Measurements from ENCODE around the gene BGN.

BGN gene

GRCh38 chrX:153457827-153458466 lies 36.8 kb upstream of the BGN start:
- no peak overlapping the region for H3K4me3 Mint-ChIP-seq
- H3K27me3 Mint-ChIP-seq (ENCODE audit: low read depth): no peaks in the 10 kb centered on the region
- peaks cover 28% of the 10 kb centered on the region for H3K36me3 Mint-ChIP-seq (ENCODE audit: low read depth)
- H3K4me1 Mint-ChIP-seq: peaks cover 17% of the 10 kb centered on the region
- peak overlapping the region in 1 of 3 experiments; percentile 21 for H3K27ac Mint-ChIP-seq
- TF ChIP-seq CTCF (IDR thresholded peaks at IDR 0.05; ENCODE audit: unreplicated experiment in 3 of 3): no peak
- peaks cover 6% of the 10 kb centered on the region for H3K9me3 Mint-ChIP-seq

GRCh38 chrX:153458476-153458875 lies 36.3 kb upstream of the BGN start:
- Mint-ChIP-seq H3K36me3 (ENCODE audit: low read depth) (peaks cover 28% of the 10 kb centered on the region), H3K27me3 (ENCODE audit: low read depth) (no peaks in the 10 kb centered on the region), H3K4me1 (peaks cover 17% of the 10 kb centered on the region), H3K4me3 (no peak overlapping the region), H3K27ac (peak overlapping the region in 1 of 3 experiments; percentile 21), H3K9me3 (peaks cover 6% of the 10 kb centered on the region)
- no peak for TF ChIP-seq CTCF (IDR thresholded peaks at IDR 0.05; ENCODE audit: unreplicated experiment in 3 of 3)

GRCh38 chrX:153459986-153460385 lies 34.8 kb upstream of the BGN start:
- Mint-ChIP-seq H3K27ac (peak overlapping the region; percentile 48 to 64 (median 50)), H3K27me3 (ENCODE audit: low read depth) (no peaks in the 10 kb centered on the region), H3K36me3 (ENCODE audit: low read depth) (peaks cover 28% of the 10 kb centered on the region), H3K4me1 (peaks cover 17% of the 10 kb centered on the region), H3K4me3 (no peak overlapping the region), H3K9me3 (peaks cover 14% of the 10 kb centered on the region)
- TF ChIP-seq CTCF (IDR thresholded peaks at IDR 0.05; ENCODE audit: unreplicated experiment in 3 of 3): no peak

GRCh38 chrX:153460826-153461225 lies 34.0 kb upstream of the BGN start:
- H3K4me1 Mint-ChIP-seq: peaks cover 17% of the 10 kb centered on the region

GRCh38 chrX:153462291-153462690 lies 32.5 kb upstream of the BGN start:
- Mint-ChIP-seq H3K4me1 (peaks cover 17% of the 10 kb centered on the region), H3K27me3 (ENCODE audit: low read depth) (no peaks in the 10 kb centered on the region), H3K9me3 (peaks cover 16% of the 10 kb centered on the region), H3K27ac (no peak overlapping the region), H3K4me3 (no peak overlapping the region), H3K36me3 (ENCODE audit: low read depth) (peaks cover 28% of the 10 kb centered on the region)
- no peak for TF ChIP-seq CTCF (IDR thresholded peaks at IDR 0.05; ENCODE audit: unreplicated experiment in 3 of 3)

More at GRCh38 chrX:153460826-153461225, 34.0 kb upstream of the BGN start:
- peak; percentile 48 to 63 (median 52) for TF ChIP-seq CTCF (IDR thresholded peaks at IDR 0.05; ENCODE audit: unreplicated experiment in 3 of 3)
- Mint-ChIP-seq H3K9me3 (peaks cover 14% of the 10 kb centered on the region), H3K27ac (no peak overlapping the region), H3K27me3 (ENCODE audit: low read depth) (no peaks in the 10 kb centered on the region), H3K36me3 (ENCODE audit: low read depth) (peaks cover 28% of the 10 kb centered on the region), H3K4me3 (no peak overlapping the region)

- no peak for TF ChIP-seq CTCF (IDR thresholded peaks at IDR 0.05; ENCODE audit: unreplicated experiment in 3 of 3)
- no peaks in the 10 kb centered on the region for H3K27me3 Mint-ChIP-seq (ENCODE audit: low read depth)
- H3K9me3 Mint-ChIP-seq: peaks cover 18% of the 10 kb centered on the region
- peaks cover 30% of the 10 kb centered on the region for H3K36me3 Mint-ChIP-seq (ENCODE audit: low read depth)
- H3K4me3 Mint-ChIP-seq: no peak overlapping the region
- H3K4me1 Mint-ChIP-seq: peaks cover 17% of the 10 kb centered on the region
- H3K27ac Mint-ChIP-seq: no peak overlapping the region
Measured at GRCh38 chrX:153463031-153463430, 31.7 kb upstream of the BGN start.

Data from nephron (organoid).